Measurements from ENCODE around the gene GATB. TPM values are rescaled to one million over a fixed set of nuclear protein-coding genes. Genes with fewer than 3 reads are reported as not detected.
A peak's percentile ranks its signal among the peaks of the same experiment; 100 is the strongest.

The GATB gene
- total and polyA plus RNA-seq, 12 donors, result 39.1 to 168 (median 88.5) TPM

DNA sequence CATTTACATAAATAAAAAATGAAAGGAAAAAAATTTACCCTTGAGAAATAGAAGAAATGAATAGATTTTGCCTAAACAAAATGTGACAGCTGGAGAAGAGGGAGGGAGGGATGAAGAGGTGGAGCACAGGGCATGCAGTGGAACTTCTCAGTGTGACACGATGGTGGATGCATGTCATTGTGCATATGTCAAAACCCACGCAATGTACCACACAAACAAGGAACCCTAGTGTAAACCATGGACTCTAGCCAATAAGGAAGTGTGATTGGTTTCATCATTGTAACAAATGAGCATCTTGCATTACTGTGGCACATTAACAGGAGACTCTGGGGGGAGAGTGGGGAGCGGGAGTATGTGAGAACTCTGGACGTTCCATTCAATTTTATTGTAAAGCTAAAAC is 58.6 kb downstream of the GATB start:
- Histone ChIP-seq H3K4me3 (no peak overlapping the region), H3K27me3 (no peaks in the 10 kb centered on the region), H3K27ac (no peak overlapping the region), H3K9me3 (peaks cover 0 to under 1% (median 0%) of the 10 kb centered on the region in 11 donors), H3K4me1 (no peaks in the 10 kb centered on the region), H3K36me3 (peaks cover 0 to 90% (median 11%) of the 10 kb centered on the region in 9 donors)
- DNase-seq, result no peak
- intact Hi-C loops (cut with DNase I), result no loop called here
- ATAC-seq, result no peak
- TF ChIP-seq, protein P1, sequence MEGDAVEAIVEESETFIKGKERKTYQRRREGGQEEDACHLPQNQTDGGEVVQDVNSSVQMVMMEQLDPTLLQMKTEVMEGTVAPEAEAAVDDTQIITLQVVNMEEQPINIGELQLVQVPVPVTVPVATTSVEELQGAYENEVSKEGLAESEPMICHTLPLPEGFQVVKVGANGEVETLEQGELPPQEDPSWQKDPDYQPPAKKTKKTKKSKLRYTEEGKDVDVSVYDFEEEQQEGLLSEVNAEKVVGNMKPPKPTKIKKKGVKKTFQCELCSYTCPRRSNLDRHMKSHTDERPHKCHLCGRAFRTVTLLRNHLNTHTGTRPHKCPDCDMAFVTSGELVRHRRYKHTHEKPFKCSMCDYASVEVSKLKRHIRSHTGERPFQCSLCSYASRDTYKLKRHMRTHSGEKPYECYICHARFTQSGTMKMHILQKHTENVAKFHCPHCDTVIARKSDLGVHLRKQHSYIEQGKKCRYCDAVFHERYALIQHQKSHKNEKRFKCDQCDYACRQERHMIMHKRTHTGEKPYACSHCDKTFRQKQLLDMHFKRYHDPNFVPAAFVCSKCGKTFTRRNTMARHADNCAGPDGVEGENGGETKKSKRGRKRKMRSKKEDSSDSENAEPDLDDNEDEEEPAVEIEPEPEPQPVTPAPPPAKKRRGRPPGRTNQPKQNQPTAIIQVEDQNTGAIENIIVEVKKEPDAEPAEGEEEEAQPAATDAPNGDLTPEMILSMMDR (IDR thresholded peaks at IDR 0.05), result no peak
- 86 to 93% methylated on average over 4 of the region's 4 CpGs for WGBS, 2 donors

DNA sequence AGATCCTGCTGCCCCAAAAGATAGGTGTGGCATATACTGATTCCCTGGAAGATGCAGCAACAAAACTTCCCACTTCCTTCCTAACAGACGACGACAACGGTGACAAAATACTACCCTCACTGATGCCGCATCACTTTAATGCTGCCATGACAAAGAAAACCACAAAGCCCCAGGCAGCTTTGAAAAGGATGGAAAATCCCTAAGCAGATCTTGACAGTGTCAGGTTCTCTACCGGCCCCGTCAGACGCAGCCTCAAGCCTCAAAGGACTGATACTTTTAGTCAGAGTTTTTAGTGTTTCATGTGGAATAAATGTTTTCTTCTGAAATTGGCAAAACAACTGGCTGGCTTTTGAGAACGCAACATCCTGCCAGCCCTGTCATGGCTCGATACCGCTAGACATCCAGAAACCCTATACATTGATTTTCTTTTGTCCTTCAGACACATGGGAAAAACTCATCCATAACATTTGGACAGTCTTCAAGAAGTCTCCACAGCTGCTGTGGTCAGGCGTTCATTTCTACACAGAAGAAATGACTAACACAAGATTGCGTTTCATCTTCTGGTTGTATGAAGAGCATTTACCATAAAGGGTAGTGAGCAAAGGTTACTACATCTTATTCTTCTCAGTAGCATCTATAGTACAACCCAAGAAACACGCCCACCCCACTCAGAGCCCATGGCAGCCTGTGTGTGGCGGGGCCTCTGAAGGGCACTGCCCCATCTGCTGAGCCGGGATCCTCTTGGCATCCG is 60.1 kb downstream of the GATB start:
- DNase-seq (no peak), ATAC-seq (no peak)
- Histone ChIP-seq H3K27me3 (no peaks in the 10 kb centered on the region), H3K9me3 (peaks cover 0 to 4% (median 0%) of the 10 kb centered on the region in 11 donors), H3K4me1 (no peaks in the 10 kb centered on the region), H3K4me3 (no peak overlapping the region), H3K36me3 (peaks cover 0 to 82% (median 11%) of the 10 kb centered on the region in 9 donors), H3K27ac (no peak overlapping the region)
- intact Hi-C loops (cut with DNase I), result no loop called here
- WGBS, 2 donors, result 95 to 96% methylated on average over 16 of the region's 16 CpGs
- TF ChIP-seq, protein P1 (IDR thresholded peaks at IDR 0.05), result no peak

DNA sequence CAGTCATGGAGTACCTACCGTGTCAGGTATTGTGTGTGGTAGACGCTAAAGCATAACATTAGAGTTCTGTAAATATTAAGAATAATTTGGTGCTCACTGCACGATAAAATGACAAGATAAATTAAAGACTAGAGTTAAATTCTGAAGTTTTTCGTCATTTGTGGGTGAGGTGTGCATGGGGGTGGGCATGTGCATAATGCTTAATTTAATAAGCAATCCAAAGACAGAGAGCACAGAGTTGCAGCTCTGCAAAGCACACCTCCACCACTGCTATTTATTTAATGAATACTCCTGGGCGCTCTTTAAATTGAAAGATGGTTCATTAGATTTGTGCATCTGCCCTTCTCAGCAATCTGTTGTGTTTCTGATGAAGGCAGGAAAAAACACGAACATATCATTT is 62.6 kb downstream of the GATB start:
- Histone ChIP-seq H3K4me1 (peaks cover 0 to 17% (median 0%) of the 10 kb centered on the region in 9 donors), H3K27ac (no peak overlapping the region), H3K27me3 (no peaks in the 10 kb centered on the region), H3K36me3 (peaks cover 0 to 60% (median 11%) of the 10 kb centered on the region in 9 donors), H3K4me3 (no peak overlapping the region), H3K9me3 (peaks cover 0 to 4% (median 0%) of the 10 kb centered on the region in 11 donors)
- TF ChIP-seq, protein P1 (IDR thresholded peaks at IDR 0.05), result no peak
- intact Hi-C loops (cut with DNase I), result loop anchor here in 1 of 10 donors (10.0 kb wide), 1 partner anchor 687 kb away; no protein-coding TSS in a partner anchor
- ATAC-seq (no peak), DNase-seq (no peak)
- WGBS, 2 donors, result 97 to 98% methylated on average over 6 of the region's 6 CpGs

DNA sequence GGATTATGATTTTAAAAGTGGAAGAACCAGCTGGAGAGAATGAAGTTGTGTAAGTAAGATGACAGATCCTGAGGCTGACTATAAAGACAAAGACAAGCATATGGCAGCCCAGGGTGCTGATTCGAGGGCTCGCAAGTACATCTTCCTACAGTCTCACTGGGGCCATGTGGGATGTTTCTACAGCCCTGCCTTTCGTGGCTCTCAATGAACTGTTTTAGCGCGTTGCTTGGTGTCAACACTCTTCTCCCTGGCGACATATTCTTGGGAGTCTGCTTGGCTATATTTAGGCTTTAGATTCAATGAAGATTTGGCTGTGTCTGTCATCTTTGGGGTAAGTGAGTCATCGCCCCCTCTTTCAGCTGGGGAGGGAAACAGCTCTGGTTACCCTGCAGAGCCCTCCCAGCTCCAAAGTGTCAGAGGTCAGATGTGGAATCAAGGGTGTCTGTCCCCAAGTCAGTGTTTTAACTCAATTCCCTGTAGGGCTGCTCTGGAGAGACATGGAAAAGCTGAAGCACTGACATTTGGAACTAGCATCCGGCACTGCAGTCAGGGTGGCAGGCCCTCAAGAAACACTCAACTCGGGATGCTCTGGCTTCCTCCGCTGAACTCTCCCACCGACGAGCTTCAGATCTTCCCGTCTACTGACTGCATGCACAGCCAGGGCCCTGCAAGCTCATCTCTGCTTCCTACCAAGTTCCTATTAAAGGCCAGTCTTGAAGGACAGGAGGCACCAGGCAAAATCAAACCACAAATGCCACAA is 65.7 kb downstream of the GATB start:
- intact Hi-C loops (cut with DNase I), result loop anchor here in 1 of 10 donors (5.0 to 10.0 kb wide), 2 partner anchors 67 to 690 kb away; partner anchors contain the start of gene GATB
- 39 to 58% methylated on average over 13 of the region's 13 CpGs for WGBS, 2 donors
- H3K4me1 ChIP-seq, result peaks cover 1 to 48% (median 20%) of the 10 kb centered on the region in 9 donors

More for the DNA sequence above, 65.7 kb downstream of the GATB start:
- no peak for DNase-seq
- ATAC-seq, result peak in 7 of 8 donors; percentile 32 to 79 (median 77)
- no peak overlapping the region for H3K4me3 ChIP-seq
- TF ChIP-seq, protein P1 (IDR thresholded peaks at IDR 0.05), result no peak
- H3K9me3 ChIP-seq, result peaks cover 0 to 4% (median 0%) of the 10 kb centered on the region in 11 donors
- H3K36me3 ChIP-seq, result peaks cover 0 to 29% (median 0%) of the 10 kb centered on the region in 9 donors
- no peaks in the 10 kb centered on the region for H3K27me3 ChIP-seq
- H3K27ac ChIP-seq, result peak overlapping the region in 9 of 10 donors; percentile 11 to 80 (median 57)
